IPS DF 6.9 (cell line): ENCODE measurements around the gene TRIB2.

Source experiments
- DNase-seq: peaks from one replicate; pipeline ENCODE4 v3.0.0-alpha.2; 2013; ENCODE audit warnings: low read depth, low spot score
- H3K27ac ChIP-seq: one replicate; pipeline ENCODE4 v1.5.1; 2013; ENCODE audit warnings: low read length, control low read depth
- H3K27me3 ChIP-seq: 2 replicates; pipeline ENCODE4 v1.6.1; 2013; ENCODE audit warnings: mild to moderate bottlenecking, low read length; ENCODE audit not compliant: control insufficient read depth, insufficient read depth
- H3K36me3 ChIP-seq: 2 replicates; pipeline ENCODE4 v1.6.1; 2013; ENCODE audit warnings: low read length; ENCODE audit not compliant: control insufficient read depth, insufficient read depth
- H3K4me1 ChIP-seq: 2 replicates; pipeline ENCODE4 v1.6.1; 2013; ENCODE audit warnings: low read length; ENCODE audit not compliant: control insufficient read depth, insufficient read depth
- H3K4me3 ChIP-seq: 2 replicates; pipeline ENCODE4 v1.5.1; 2013; ENCODE audit warnings: mild to moderate bottlenecking, low read length
- H3K9me3 ChIP-seq: 2 replicates; pipeline ENCODE4 v1.6.1; 2013; ENCODE audit warnings: low read length, inconsistent platforms; ENCODE audit not compliant: control insufficient read depth, insufficient read depth
- WGBS: extraction: QIAGEN DNeasy Blood & Tissue Kit; methylation state at CpG from one replicate; pipeline ENCODE4 v1.1.7; 2013; ENCODE audit warnings: mixed read lengths, missing lambda C conversion rate; ENCODE audit not compliant: insufficient read length, insufficient coverage; 5-methylcytosine and 5-hydroxymethylcytosine counted together

Gene TRIB2

DNA sequence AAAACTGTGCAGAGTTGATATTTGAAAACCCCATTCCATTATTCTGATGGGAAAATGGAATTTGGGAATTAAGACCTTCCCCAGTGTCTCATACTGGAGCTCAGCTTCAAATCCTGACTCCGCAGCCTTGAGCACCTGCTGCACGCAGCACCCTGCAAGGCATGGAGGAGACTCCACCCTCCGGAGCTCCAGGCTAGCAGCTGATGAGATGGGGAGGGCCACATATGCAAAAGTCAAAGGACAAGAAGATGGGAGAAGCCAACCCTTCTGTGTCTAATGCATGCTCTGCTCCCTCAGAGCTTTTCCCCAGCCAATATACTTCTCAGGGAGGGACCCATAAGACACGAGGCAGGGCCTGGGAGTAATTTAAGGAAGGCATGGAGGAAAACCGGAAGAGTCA is 34.7 kb upstream of the TRIB2 start:
- no peaks in the 10 kb centered on the region for H3K36me3 ChIP-seq
- H3K27me3 ChIP-seq, result no peaks in the 10 kb centered on the region
- H3K4me1 ChIP-seq, result peaks cover 2% of the 10 kb centered on the region
- no peak overlapping the region for H3K4me3 ChIP-seq
- WGBS, result no CpG with 5 or more reads among the region's 5 CpGs
- H3K27ac ChIP-seq, result no peak overlapping the region
- no peak for DNase-seq
- H3K9me3 ChIP-seq, result no peaks in the 10 kb centered on the region

DNA sequence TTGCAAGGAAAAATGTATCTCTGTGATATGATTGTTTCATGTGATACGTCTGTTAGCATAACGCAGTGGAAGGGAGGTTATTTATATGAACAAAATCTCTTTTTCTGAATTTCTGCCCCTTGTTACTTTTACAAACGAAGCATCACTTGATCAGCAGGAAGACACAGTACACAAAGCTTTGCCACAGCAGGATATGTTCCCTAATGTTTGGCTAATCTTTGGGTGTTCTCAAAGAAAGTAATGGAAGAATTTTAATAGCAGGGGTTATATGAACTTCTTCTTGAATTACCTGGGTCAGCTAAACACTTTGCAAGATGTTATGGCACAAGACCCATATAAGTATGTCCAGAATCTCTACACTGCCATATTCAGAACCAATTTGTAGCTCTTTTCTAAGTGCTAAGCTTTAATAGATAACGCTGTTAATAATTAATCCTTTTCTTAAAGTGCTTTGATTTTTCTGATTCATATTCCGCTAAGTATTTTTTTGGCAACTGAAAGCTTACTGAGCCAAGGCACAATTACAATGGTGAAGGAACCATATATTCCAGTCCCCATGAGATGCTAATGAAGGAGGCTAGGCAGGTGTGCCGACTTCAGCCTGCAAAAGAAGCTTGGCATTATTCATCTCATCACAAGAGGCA is 33.2 kb upstream of the TRIB2 start:
- no peak overlapping the region for H3K27ac ChIP-seq
- WGBS, result no CpG with 5 or more reads among the region's 6 CpGs
- no peak overlapping the region for H3K4me3 ChIP-seq
- no peak for DNase-seq
- H3K4me1 ChIP-seq, result peaks cover 2% of the 10 kb centered on the region
- no peaks in the 10 kb centered on the region for H3K9me3 ChIP-seq
- H3K36me3 ChIP-seq, result no peaks in the 10 kb centered on the region
- H3K27me3 ChIP-seq, result no peaks in the 10 kb centered on the region

DNA sequence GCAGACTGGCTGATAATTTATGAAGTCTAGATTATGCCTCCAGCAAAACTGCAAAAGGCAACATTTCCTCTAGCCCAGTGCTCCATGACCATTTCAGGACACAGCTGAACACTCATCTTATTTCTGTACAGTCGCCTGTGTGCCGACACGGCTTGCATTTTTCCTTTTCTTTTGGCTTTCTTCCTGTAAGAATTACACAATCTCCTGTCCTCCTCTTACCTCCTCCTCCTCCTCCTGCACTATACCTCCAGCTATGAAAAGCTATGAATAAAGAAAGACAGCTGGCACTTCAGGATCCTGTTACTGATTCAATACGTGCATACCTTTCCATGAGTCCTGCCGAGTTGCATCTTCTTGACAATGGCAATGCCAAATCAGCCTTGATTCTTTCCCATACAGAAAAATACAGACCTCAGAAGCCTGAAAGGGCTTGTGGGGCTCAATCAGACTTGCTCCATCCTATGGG is 32.2 kb upstream of the TRIB2 start:
- Histone ChIP-seq H3K9me3 (no peaks in the 10 kb centered on the region), H3K4me1 (peaks cover 2% of the 10 kb centered on the region), H3K36me3 (no peaks in the 10 kb centered on the region), H3K27me3 (no peaks in the 10 kb centered on the region), H3K4me3 (no peak overlapping the region), H3K27ac (no peak overlapping the region)
- no peak for DNase-seq
- no CpG with 5 or more reads among the region's 5 CpGs for WGBS

DNA sequence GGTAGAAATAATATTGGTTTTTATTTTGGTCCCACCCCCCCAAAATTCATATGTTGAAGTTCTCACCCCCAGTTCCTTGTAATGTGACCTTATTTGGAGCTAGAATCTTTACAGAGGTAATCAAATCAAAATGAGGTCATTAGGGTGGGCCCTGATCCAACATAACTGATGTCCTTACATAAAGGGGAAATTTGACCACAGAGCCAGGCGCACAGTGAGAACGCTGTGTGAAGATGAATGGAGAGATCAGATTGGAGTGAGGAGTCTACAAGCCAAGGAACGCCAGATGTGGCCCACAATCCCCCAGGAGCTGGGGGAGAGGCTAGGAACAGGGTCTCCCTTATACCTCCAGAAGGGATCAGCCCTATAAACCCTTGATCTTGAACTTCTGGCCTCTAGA is 31.6 kb upstream of the TRIB2 start:
- WGBS, result no CpG with 5 or more reads among the region's 3 CpGs

DNA sequence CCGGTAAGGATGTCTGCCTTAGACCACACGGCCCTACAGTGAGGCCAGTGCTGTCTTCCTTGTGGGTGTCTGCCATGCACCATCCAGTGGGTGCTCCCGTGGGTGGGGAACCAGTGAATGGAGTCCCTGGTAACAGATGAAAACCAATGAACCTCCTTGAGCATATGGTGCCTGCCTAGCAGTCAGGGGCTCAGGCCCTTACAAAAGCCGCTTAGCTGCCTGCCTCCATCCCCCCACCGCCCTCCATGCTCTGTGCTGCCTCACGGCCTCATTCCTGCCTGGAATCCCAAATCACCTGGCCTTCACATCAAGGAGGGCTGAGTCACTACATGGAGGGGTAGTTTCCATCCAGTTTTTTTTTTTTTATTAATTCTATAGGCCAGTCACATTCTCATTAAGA is 30.8 kb upstream of the TRIB2 start:
- Histone ChIP-seq H3K27ac (no peak overlapping the region), H3K36me3 (no peaks in the 10 kb centered on the region), H3K9me3 (no peaks in the 10 kb centered on the region), H3K4me3 (no peak overlapping the region), H3K4me1 (peaks cover 2% of the 10 kb centered on the region), H3K27me3 (no peaks in the 10 kb centered on the region)
- WGBS, result no CpG with 5 or more reads among the region's 6 CpGs
- no peak for DNase-seq

More for the DNA sequence above, 31.6 kb upstream of the TRIB2 start:
- Histone ChIP-seq H3K36me3 (no peaks in the 10 kb centered on the region), H3K9me3 (no peaks in the 10 kb centered on the region), H3K4me3 (no peak overlapping the region), H3K27me3 (no peaks in the 10 kb centered on the region), H3K4me1 (peaks cover 2% of the 10 kb centered on the region), H3K27ac (no peak overlapping the region)
- no peak for DNase-seq

DNA sequence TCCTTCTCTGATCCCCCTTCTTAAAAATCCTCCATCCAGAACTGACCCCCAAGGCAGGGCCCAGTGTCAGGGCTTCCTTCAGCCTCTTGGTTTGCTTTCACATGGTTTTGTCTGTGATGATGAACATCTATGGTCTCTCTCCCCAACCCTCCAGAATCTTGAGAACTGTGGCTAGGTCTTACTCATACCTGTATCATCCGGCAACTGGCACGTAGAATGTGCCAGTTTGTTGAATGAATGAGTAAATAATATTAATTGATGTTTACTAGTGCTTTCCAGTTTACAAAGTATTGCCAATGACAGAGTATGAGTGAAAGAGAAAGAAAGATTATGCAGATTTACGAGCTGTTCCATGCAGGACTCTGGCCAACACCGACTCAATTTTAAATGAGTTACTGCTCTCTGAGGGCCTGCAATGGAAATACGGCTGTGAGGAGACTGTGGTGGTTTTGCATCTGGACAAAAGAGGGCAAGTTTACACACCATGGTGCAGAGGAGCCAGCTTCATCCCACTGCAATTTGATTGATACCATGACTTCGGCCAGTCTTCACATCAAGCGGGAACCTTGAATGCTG is 29.9 kb upstream of the TRIB2 start:
- Histone ChIP-seq H3K4me1 (peaks cover 2% of the 10 kb centered on the region), H3K9me3 (no peaks in the 10 kb centered on the region), H3K27ac (no peak overlapping the region), H3K27me3 (no peaks in the 10 kb centered on the region), H3K4me3 (no peak overlapping the region), H3K36me3 (no peaks in the 10 kb centered on the region)
- WGBS, result no CpG with 5 or more reads among the region's 7 CpGs
- DNase-seq, result no peak

DNA sequence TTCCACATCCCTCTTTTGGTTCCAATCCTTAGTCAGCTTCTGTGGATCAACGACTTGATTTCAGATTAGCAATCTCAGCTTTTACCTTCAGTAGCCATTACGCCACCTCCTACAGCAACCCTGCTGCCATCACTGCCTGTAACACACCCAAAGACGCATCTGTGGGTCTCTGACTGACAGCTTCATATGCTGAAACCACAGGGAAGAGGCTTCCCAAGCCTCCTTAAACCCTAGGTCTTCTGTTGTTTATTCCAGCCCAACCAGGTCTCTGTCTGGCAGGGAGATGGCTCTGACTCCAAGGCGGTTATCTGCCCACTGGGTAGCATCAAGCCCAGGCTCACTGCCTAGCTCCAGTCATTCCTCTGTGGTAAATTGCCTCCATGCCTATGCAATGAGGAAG is 28.6 kb upstream of the TRIB2 start:
- Histone ChIP-seq H3K36me3 (no peaks in the 10 kb centered on the region), H3K4me3 (no peak overlapping the region), H3K4me1 (peaks cover 2% of the 10 kb centered on the region), H3K9me3 (no peaks in the 10 kb centered on the region), H3K27ac (no peak overlapping the region), H3K27me3 (no peaks in the 10 kb centered on the region)
- no CpG with 5 or more reads among the region's 4 CpGs for WGBS
- DNase-seq, result no peak

DNA sequence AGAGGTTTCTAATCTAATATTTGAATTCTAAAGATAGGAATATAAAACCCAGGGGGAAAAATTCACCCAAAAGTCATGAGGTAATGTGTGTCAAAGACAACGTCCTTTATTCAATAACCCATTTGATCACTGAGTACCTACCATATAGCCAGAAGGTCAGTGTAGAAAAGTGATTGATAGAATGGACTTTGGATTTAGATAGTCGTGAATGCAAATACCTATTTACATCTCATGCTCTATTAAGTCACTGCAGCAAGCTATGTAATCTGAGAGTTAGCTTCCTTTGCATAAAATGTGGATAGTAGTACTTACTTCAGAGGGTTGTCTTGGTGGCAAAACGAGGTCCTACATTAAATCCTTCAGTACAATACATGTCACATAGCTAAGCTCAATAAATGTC is 27.8 kb upstream of the TRIB2 start:
- DNase-seq, result no peak
- Histone ChIP-seq H3K36me3 (no peaks in the 10 kb centered on the region), H3K4me1 (peaks cover 2% of the 10 kb centered on the region), H3K27ac (no peak overlapping the region), H3K27me3 (no peaks in the 10 kb centered on the region), H3K9me3 (no peaks in the 10 kb centered on the region), H3K4me3 (no peak overlapping the region)
- no CpG with 5 or more reads among the region's 3 CpGs for WGBS

DNA sequence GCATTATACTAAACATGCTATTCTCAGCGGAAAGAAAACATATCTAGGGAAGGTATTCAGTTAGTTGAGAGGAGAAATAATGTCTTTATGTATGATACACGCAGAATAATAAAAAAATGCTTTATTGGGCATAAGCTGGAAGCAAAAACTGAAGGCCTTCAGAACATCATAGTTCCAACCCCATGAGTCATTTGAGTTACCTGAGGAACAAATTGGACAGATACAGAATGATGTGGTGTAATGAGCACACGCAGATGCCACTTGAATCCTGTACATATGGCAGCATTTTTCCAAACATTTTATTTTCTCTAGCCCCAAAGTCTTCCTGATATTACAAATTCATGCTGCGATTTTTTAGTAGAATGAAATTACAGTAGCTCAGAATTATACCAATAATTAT is 23.2 kb upstream of the TRIB2 start:
- H3K36me3 ChIP-seq, result no peaks in the 10 kb centered on the region
- no peak overlapping the region for H3K4me3 ChIP-seq
- no peak overlapping the region for H3K27ac ChIP-seq
- H3K27me3 ChIP-seq, result no peaks in the 10 kb centered on the region
- WGBS, result no CpG with 5 or more reads among the region's 4 CpGs
- no peaks in the 10 kb centered on the region for H3K4me1 ChIP-seq
- DNase-seq, result no peak
- H3K9me3 ChIP-seq, result no peaks in the 10 kb centered on the region

DNA sequence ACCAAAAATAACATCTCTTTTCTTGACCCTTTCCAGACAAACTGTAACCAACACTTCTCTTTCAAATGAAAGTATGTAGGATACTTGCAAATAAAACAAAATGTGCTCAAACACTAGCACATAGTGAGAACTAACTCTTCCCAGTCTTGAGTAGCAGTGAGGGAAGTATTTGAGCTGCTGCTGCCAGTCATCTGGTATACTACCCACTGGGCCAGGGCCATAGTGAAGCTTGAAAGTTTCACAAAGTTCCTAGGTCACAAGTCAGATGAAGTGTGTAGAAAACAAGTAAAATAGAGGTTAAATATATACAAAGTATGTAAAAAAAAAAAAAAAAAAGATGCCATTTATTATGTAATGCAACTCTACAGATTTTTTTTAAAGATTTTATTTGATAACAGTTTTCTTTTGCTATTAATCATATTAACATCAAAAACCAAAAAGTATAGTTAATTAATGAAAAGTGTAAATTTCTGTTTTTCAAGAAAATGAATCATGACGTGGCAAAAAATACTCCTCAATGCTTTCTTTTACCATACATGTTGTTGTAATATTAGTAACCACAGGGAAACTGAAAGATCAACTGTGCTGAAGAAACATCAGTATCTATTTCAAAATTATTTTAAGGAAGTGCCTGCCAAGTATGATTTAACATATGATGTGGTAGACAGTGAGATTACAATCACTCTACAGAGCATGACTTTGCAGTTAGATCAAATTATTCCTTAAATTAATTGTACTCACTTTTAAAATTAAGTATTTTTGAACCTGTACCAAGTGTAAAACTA is 21.6 kb upstream of the TRIB2 start:
- H3K4me3 ChIP-seq, result no peak overlapping the region
- no peak overlapping the region for H3K27ac ChIP-seq
- no peaks in the 10 kb centered on the region for H3K4me1 ChIP-seq
- WGBS, result no CpG with 5 or more reads among the region's 1 CpG
- H3K36me3 ChIP-seq, result no peaks in the 10 kb centered on the region
- H3K27me3 ChIP-seq, result no peaks in the 10 kb centered on the region
- DNase-seq, result no peak
- no peaks in the 10 kb centered on the region for H3K9me3 ChIP-seq
